Heart right ventricle (tissue), 16 donors: ENCODE measurements around the gene GKAP1. TPM values are rescaled to one million over a fixed set of nuclear protein-coding genes. Genes with fewer than 3 reads are reported as not detected.
"Not testable (repeated sequence)": the region's sequence is repeated elsewhere in the genome, so short reads cannot be mapped to it uniquely, and the experiment has no call there.

Experiments used
- ATAC-seq, 8 donors: fragments of 200-7000 bp; cut with Tn5 transposase; one replicate each; pipeline ENCODE4 v1.9.1; 2020; ENCODE audit warnings: mild to moderate bottlenecking in 8 of 8, moderate library complexity in 8 of 8, moderate number of reproducible peaks in 1 of 8
- DNase-seq, 2 donors: peaks; one replicate each; pipeline ENCODE4 v3.0.0-alpha.2; 2020
- H3K27ac ChIP-seq, 10 donors: fragments of 200-600 bp; sonication (generic) in 2 of 10; one replicate each; pipeline versions ENCODE4 v1.5.0 to v1.8.0; 2020 to 2022; ENCODE audit warnings: mild to moderate bottlenecking in 3 of 10
- H3K27me3 ChIP-seq, 7 donors: fragments of 200-600 bp; one replicate each; pipeline ENCODE4 v1.8.0; 2021 to 2022; ENCODE audit warnings: mild to moderate bottlenecking in 2 of 7
- H3K36me3 ChIP-seq, 9 donors: fragments of 200-600 bp; sonication (generic) in 1 of 9; one replicate each; pipeline versions ENCODE4 v1.5.0 to v1.8.0; 2020 to 2022; ENCODE audit warnings: mild to moderate bottlenecking in 2 of 9
- H3K4me1 ChIP-seq, 9 donors: fragments of 200-600 bp; sonication (generic) in 1 of 9; one replicate each; pipeline versions ENCODE4 v1.5.0 to v1.8.0; 2020 to 2022; ENCODE audit warnings: mild to moderate bottlenecking in 4 of 9
- H3K4me3 ChIP-seq, 10 donors: fragments of 200-600 bp; sonication (generic) in 2 of 10; one replicate each; pipeline versions ENCODE4 v1.5.0 to v1.8.0; 2020 to 2022; ENCODE audit warnings: mild to moderate bottlenecking in 7 of 10, moderate library complexity in 2 of 10
- H3K9me3 ChIP-seq, 11 donors: fragments of 200-600 bp in 10 of 11; sonication (generic) in 2 of 11; one replicate each; pipeline versions ENCODE4 v1.5.0 to v1.8.0; 2013 to 2022; ENCODE audit warnings: mild to moderate bottlenecking in 2 of 11, control low read depth in 1 of 11, moderate library complexity in 1 of 11
- CTCF ChIP-seq, 9 donors: fragments of 200-600 bp; sonication (generic) in 2 of 9; IDR thresholded peaks; one replicate each; pipeline versions ENCODE4 v1.5.0 to v1.8.0; 2021 to 2022; ENCODE audit warnings: antibody characterized with exemption in 9 of 9, mild to moderate bottlenecking in 5 of 9, moderate library complexity in 1 of 9
- WGBS, 2 donors: extraction: QIAGEN DNeasy Blood & Tissue Kit; methylation state at CpG; one replicate each; pipeline ENCODE4 v1.1.7; 2013; ENCODE audit warnings: inconsistent platforms in 1 of 2; 5-methylcytosine and 5-hydroxymethylcytosine counted together
- intact Hi-C, 10 donors: fragments of 100-400 bp; cut with DNase I; formaldehyde crosslinking; loops; one replicate each; pipeline versions ENCODE4 v1.11.1 to v1.14.2; 2022
- long read RNA-seq, 3 donors: library from polyadenylated mRNA; unstranded; transcript quantifications; one replicate each; pipeline ENCODE4 v2.0.0, GENCODE V29; 2020 to 2021
- polyA plus RNA-seq, 2 donors: library from polyadenylated mRNA; stranded (reverse); fragments of 200-250 nt; gene quantifications; one replicate each; pipeline ENCODE4 v1.2.3, GENCODE V29; 2013
- total RNA-seq, 10 donors: library from RNA; stranded (reverse); fragmentation: NEBNext Ultra II Directional in 3 of 10; extraction: Animal tissue kit (Norgen Biotek cat#: 25700) in 3 of 10; gene quantifications; one replicate each; pipeline versions ENCODE4 v1.2.1 to v1.2.4, GENCODE V29; 2021 to 2023
- donor health status: Arrhythmogenic right ventricular cardiomyopathy.
- donor health status: ischemic (EF 13 %, LVEDD 7.1; RV severe dilation, severe dysfunction).
- donor health status: healthy with polysubstance abuse.
- donor health status: DM: no; HTN: yes; CAD: no.
- donor health status: DM: no; HTN: no; CAD: no.
- donor health status: ischemic (EF 25% LVEDD 6.9; RV normal size, moderate dysfunction).
- donor health status: ischemic (EF 25% LVEDD 5.7; RV mildly dilated, moderate dysfunction).
- donor health status: healthy.
- donor health status: DM: yes; HTN: yes; CAD: no.
- donor health status: Ischemic cardiomyopathy.
- donor health status: ischemic (EF 35%, LVEDD 5.7; RV mildly dilated, moderate dysfunction).
- donor health status: nonischemic (EF 11% LVEDD 7.7; RV severe dilation, severe dysfunction).
- donor health status: DM: yes; HTN: yes; CAD: no.
- donor health status: PGD.
- donor health status: ischemic (EF 29% LVEDD 5.4; RV normal size, mild dysfunction).
- donor health status: nonischemic (EF 23%, LVEDD 6.1; RV moderate dilation, normal function).

GKAP1 gene
- total RNA-seq: 10 to 100 TPM; 13.2 to 25.0 (median 19.9) TPM
- polyA plus RNA-seq: 10 to 100 TPM; 18.2 to 24.0 TPM
- long read RNA-seq, donor 1, transcript GKAP1-203 (13 exons, 1,778 nt): major isoform, 6 of 17 reads
- long read RNA-seq, donor 1, partial matches to known transcripts: 7 of 17 reads
- long read RNA-seq, donor 1, other reads (novel, unspliced or antisense): 2 of 17 reads
- long read RNA-seq, donor 2, partial matches to known transcripts: 6 of 11 reads
- long read RNA-seq, donor 2, other reads (novel, unspliced or antisense): 2 of 11 reads
- long read RNA-seq, donor 3, partial matches to known transcripts: 1 of 1 reads
- long read RNA-seq, donor 3, other reads (novel, unspliced or antisense): 0 of 1 reads

- ATAC-seq (peak; percentile 93 to 98 (median 94)), DNase-seq (peak; percentile 78 to 82)
- Histone ChIP-seq H3K27ac (peak within 1 kb of the TSS; percentile 69 to 89 (median 85)), H3K4me3 (peak within 1 kb of the TSS; percentile 55 to 80 (median 67)), H3K4me1 (peaks cover 0 to 12% (median 9%) of the 10 kb centered on the region in 9 donors)
- H3K36me3 ChIP-seq, H3K9me3 ChIP-seq, H3K27me3 ChIP-seq, intact Hi-C loops: not testable (repeated sequence)
- WGBS, 2 donors: 1% methylated on average over 59 to 103 of the region's 103 CpGs
- TF ChIP-seq CTCF (IDR thresholded peaks at IDR 0.05): peak in 5 of 9 donors; percentile 10 to 41 (median 30)
These were observed at the start of gene GKAP1 for GRCh38 chr9:83817356-83818278. Gene GKAP1 (minus strand): TSS chr9:83817769. CDS start chr9:83806517, 11,252 bp downstream.

- H3K27me3 ChIP-seq, H3K9me3 ChIP-seq, intact Hi-C loops, H3K4me1 ChIP-seq, H3K4me3 ChIP-seq, H3K27ac ChIP-seq, ATAC-seq, DNase-seq: not testable (repeated sequence)
- H3K36me3 ChIP-seq: peaks cover 0 to 15% (median 2%) of the 10 kb centered on the region in 9 donors
- WGBS, 2 donors: 93 to 97% methylated on average over 8 of the region's 8 CpGs
These were observed 32.3 kb upstream of the GKAP1 start for GRCh38 chr9:83849895-83850294.

- not testable (repeated sequence) for H3K9me3 ChIP-seq, H3K27ac ChIP-seq, H3K4me3 ChIP-seq, H3K27me3 ChIP-seq, H3K4me1 ChIP-seq, DNase-seq, H3K36me3 ChIP-seq
- TF ChIP-seq CTCF (IDR thresholded peaks at IDR 0.05): peak in 5 of 9 donors; percentile 6 to 29 (median 24)
- 57 to 73% methylated on average over 6 to 7 of the region's 7 CpGs for WGBS, 2 donors
- intact Hi-C loops: loop anchor here in 1 of 10 donors (10.0 kb wide), 1 partner anchor 88 kb away; the partner anchor contains the start of gene KIF27
- peak in 3 of 8 donors; percentile 42 to 63 (median 45) for ATAC-seq
These were observed 19.6 kb upstream of the GKAP1 start for GRCh38 chr9:83837070-83837643.

- not testable (repeated sequence) for H3K36me3 ChIP-seq, H3K27me3 ChIP-seq, H3K27ac ChIP-seq, H3K4me3 ChIP-seq, H3K4me1 ChIP-seq, DNase-seq
- H3K9me3 ChIP-seq: peaks cover 0 to 10% (median 0%) of the 10 kb centered on the region in 11 donors
- intact Hi-C loops: loop anchor here in 1 of 10 donors (10.0 kb wide), 1 partner anchor 94 kb away; the partner anchor contains the start of gene KIF27
- ATAC-seq: peak in 6 of 8 donors; percentile 42 to 90 (median 80)
- 73 to 76% methylated on average over 5 of the region's 5 CpGs for WGBS, 2 donors
These were observed 13.0 kb upstream of the GKAP1 start for GRCh38 chr9:83830426-83831071.

- ATAC-seq, H3K36me3 ChIP-seq: not testable (repeated sequence)
- 88 to 97% methylated on average over 3 of the region's 3 CpGs for WGBS, 2 donors
These were observed 7.5 kb upstream of the GKAP1 start for GRCh38 chr9:83824986-83825623.

GRCh38 chr9:83817011-83817355 is 586 bp downstream of the GKAP1 start:
- intact Hi-C loops, H3K27me3 ChIP-seq, H3K36me3 ChIP-seq, DNase-seq, H3K9me3 ChIP-seq, ATAC-seq: not testable (repeated sequence)
- Histone ChIP-seq H3K4me3 (peak overlapping the region; percentile 55 to 80 (median 67)), H3K27ac (peak overlapping the region; percentile 69 to 89 (median 85)), H3K4me1 (peaks cover 0 to 12% (median 9%) of the 10 kb centered on the region in 9 donors)
- 0% methylated on average over 37 to 38 of the region's 38 CpGs for WGBS, 2 donors

More at GRCh38 chr9:83824986-83825623, 7.5 kb upstream of the GKAP1 start:
- peaks cover 0 to 10% (median 0%) of the 10 kb centered on the region in 11 donors for H3K9me3 ChIP-seq
- H3K4me1 ChIP-seq, DNase-seq, H3K27ac ChIP-seq, H3K4me3 ChIP-seq, H3K27me3 ChIP-seq, intact Hi-C loops: not testable (repeated sequence)

GRCh38 chr9:83815120-83815519 is 2.4 kb downstream of the GKAP1 start:
- DNase-seq, ATAC-seq, H3K4me3 ChIP-seq, intact Hi-C loops, H3K27ac ChIP-seq, H3K9me3 ChIP-seq, H3K27me3 ChIP-seq: not testable (repeated sequence)
- WGBS, 2 donors: 97 to 98% methylated on average over 4 of the region's 4 CpGs
- peaks cover 0 to 12% (median 9%) of the 10 kb centered on the region in 9 donors for H3K4me1 ChIP-seq
- peaks cover 0 to 12% (median 0%) of the 10 kb centered on the region in 9 donors for H3K36me3 ChIP-seq

GRCh38 chr9:83809213-83809612 is 8.4 kb downstream of the GKAP1 start:
- ATAC-seq, DNase-seq, H3K27ac ChIP-seq, H3K4me1 ChIP-seq, intact Hi-C loops, H3K27me3 ChIP-seq, H3K4me3 ChIP-seq, H3K9me3 ChIP-seq: not testable (repeated sequence)
- WGBS, 2 donors: 65 to 66% methylated on average over 1 of the region's 1 CpG
- H3K36me3 ChIP-seq: peaks cover 0 to 41% (median 5%) of the 10 kb centered on the region in 9 donors
